Lower leg skin (tissue), 4 donors: ENCODE measurements around the gene ASB6. TPM values are rescaled to one million over a fixed set of nuclear protein-coding genes. Genes with fewer than 3 reads are reported as not detected.

Experiments used
- DNase-seq, 2 donors: peaks; one replicate each; pipeline ENCODE4 v3.0.0-alpha.2; 2019; ENCODE audit warnings: low spot score in 2 of 2
- H3K4me3 ChIP-seq: fragments of 200-600 bp; sonication (generic); 2 replicates; pipeline ENCODE4 v1.5.1; 2017; ENCODE audit warnings: mild to moderate bottlenecking, low read depth; ENCODE audit not compliant: poor library complexity, severe bottlenecking
- POLR2A ChIP-seq, 2 donors: fragments of 450-650 bp; IDR thresholded peaks; one replicate each; pipeline ENCODE4 v1.6.1; 2016 to 2017; ENCODE audit warnings: antibody characterized with exemption in 2 of 2, mild to moderate bottlenecking in 1 of 2, moderate library complexity in 1 of 2
- whole genome bisulfite sequencing, 2 donors: methylation state at CpG; one replicate each; pipeline ENCODE4 v1.1.5; 2018; 5-methylcytosine and 5-hydroxymethylcytosine counted together
- intact Hi-C: fragments of 100-400 bp; cut with DNase I; formaldehyde crosslinking; loops from one replicate; pipeline ENCODE4 v1.15.0; 2023; ENCODE audit warnings: low total_unique reads
- total RNA-seq, 4 donors: library from RNA; depleted of rRNA; stranded (reverse); fragments of >200 nt; gene quantifications; one replicate each; pipeline ENCODE4 v1.1.0, GENCODE V29; 2016
- TF ChIP-seq, protein P1 (sequence below), 3 donors: fragments of 450-650 bp; IDR thresholded peaks; one replicate each; pipeline ENCODE4 v1.5.1; 2016; ENCODE audit warnings: antibody characterized with exemption in 3 of 3, mild to moderate bottlenecking in 3 of 3, moderate library complexity in 2 of 3

ASB6 gene
- total RNA-seq, 4 donors from 2014 or later, result 33.0 to 46.9 (median 40.1) TPM

DNA sequence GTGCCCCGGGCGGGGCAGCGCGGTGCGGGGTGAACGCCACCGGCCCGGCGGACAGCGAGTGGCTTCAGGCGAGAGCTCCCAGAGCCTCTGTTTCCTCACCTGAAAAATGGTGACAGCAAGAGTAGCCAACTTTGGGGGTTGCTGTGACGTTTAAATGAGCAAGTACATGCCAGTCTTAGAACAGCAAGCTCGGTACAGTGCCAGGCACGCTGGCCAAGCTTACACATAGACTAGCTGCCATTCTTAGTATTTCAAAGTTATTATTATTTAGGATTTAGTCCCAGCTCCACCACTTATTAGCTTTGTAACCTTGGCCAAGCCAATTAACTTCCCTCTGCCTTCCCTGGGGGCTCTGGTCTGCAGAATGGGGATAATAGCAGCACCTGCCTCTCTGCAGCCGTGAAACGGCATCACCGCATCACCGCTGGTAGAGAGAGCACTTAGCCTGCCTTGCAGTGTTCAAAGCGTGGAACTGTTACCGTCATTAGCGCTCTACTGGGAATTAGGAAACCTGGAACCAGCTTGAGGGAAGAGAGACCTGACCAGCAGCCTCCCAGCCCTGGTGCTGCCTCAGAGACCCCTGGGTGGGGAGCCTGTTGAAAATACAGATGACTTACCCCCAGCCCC, 21.2 kb downstream of the ASB6 start, which contains the start of gene C9orf50:
TSS of gene C9orf50 (minus strand) at position 433 of the 627 bp plus-strand sequence. CDS start 527 bp downstream, outside the sequence.
- intact Hi-C loops, result no loop called here
- peak within 1 kb of the TSS; percentile 16 for H3K4me3 ChIP-seq
- 20 to 26% methylated on average over 21 of the region's 21 CpGs for WGBS, 2 donors
- TF ChIP-seq, protein P1, sequence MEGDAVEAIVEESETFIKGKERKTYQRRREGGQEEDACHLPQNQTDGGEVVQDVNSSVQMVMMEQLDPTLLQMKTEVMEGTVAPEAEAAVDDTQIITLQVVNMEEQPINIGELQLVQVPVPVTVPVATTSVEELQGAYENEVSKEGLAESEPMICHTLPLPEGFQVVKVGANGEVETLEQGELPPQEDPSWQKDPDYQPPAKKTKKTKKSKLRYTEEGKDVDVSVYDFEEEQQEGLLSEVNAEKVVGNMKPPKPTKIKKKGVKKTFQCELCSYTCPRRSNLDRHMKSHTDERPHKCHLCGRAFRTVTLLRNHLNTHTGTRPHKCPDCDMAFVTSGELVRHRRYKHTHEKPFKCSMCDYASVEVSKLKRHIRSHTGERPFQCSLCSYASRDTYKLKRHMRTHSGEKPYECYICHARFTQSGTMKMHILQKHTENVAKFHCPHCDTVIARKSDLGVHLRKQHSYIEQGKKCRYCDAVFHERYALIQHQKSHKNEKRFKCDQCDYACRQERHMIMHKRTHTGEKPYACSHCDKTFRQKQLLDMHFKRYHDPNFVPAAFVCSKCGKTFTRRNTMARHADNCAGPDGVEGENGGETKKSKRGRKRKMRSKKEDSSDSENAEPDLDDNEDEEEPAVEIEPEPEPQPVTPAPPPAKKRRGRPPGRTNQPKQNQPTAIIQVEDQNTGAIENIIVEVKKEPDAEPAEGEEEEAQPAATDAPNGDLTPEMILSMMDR (IDR thresholded peaks at IDR 0.05), result no peak
- TF ChIP-seq POLR2A (IDR thresholded peaks at IDR 0.05), result no peak
- no peak for DNase-seq

DNA sequence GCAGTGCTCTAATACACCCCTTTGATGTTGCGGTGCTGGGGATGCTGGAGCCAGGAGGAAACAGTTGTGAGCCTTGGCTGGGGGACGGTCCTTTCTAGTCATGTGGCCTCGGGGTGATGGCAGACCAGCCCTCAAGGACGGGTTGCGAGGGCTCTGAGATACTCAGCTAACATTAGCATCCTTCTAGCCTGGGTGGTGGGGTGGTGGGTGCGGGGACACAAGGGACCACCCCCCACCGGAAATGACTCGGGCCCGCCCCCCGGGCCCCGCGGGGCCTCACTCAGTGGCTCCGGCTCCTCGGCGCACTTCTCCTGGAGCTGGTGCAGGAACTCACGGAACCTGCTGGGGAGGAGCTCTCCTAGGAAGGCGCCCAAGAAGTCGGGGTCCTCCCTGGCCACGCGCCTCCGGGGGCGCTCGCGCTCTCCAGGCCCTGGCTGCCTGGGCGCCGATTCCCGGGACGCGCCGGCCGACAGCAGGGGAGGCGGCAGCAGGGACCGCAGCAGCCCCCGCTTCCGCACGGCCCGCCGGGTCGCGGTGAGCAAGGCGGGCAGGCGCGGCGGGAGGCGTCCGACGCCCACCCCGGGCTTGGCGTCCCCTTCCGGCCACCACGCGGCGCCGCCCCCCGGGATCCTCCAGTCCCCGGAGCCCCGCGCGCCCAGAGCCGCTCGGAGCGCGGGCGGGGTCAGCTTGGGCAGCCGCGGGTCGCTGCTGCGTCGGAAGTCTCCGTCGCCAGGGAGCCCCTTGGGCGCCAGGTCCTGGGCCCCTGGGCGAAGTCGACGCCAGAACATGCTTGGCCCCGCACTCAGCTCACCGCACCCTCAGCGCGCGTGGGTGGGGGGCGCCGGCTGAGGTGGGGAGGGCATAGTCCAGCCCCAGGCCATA, 21.9 kb downstream of the ASB6 start:
- WGBS, 2 donors, result 4 to 17% methylated on average over 1 to 29 of the region's 82 CpGs

DNA sequence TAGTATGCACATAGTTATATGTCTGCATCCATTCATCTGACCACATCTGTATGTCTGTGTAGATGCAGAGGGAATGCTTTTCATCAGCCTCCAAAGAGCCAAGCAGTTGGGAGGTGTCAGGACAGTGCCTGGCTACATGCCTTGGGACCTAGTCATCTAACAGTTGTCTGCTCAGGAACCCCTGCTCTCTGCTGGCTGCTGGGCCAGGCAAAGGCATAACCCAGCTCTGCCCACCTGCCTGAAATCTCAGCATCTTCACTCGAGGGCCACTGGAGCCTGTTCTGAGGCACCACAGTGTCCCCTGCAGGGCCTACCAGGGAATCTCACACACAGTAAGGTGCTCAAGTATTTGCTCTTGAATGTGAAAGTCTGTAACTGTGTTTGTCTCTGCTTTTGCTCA, 24.8 kb downstream of the ASB6 start:
- intact Hi-C loops, result no loop called here
- DNase-seq, result no peak
- no peak overlapping the region for H3K4me3 ChIP-seq
- 8 to 10% methylated on average over 1 of the region's 1 CpG for WGBS, 2 donors
- TF ChIP-seq, protein P1 (IDR thresholded peaks at IDR 0.05), result no peak
- TF ChIP-seq POLR2A (IDR thresholded peaks at IDR 0.05), result no peak

More for the DNA sequence above, 21.9 kb downstream of the ASB6 start:
- DNase-seq, result no peak
- H3K4me3 ChIP-seq, result peak overlapping the region; percentile 16
- no peak for TF ChIP-seq POLR2A (IDR thresholded peaks at IDR 0.05)
- TF ChIP-seq, protein P1 (IDR thresholded peaks at IDR 0.05), result no peak
- intact Hi-C loops, result no loop called here

DNA sequence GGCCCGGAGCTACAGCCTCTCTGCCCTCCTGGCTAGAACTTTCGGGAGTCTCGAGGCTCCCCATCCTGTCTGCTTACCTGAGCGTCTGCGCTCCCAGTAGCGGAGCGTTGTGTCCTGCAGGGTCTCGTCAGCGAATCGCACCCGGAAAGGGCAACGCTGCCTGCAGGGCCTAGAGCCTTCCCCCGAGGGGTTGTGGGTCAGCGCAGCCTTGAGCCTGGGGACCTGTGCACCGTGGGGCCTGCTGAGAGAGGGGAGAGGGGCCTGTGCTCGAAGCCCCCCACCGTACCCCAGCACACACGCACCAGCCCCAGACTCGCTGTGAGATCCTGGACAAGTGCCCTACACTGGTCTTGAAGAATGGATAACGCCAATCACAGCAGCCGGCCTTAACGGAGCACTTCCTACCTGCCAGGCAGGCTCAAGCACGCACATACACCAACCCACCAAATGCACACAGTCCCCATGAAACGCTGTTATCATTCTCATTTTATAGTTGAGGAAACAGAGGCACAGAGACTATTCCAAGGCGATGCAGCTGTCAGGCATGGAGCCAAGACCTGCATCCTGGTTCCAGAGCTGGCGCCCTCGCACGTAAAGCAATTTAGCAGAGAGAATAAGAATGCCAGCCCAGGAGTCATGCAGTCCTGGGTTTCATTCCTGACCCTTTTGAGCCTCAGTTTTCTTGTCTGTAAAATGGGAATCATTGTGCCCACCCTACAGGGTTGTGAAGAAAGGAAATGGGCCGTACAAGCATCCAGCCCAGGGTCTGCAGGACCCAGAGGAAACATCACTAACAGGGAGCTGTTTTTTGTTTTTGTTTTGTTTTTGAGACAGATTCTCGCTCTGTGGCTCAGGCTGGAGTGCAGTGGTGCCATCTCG, 26.3 kb downstream of the ASB6 start:
- WGBS, 2 donors, result 72 to 81% methylated on average over 26 to 30 of the region's 31 CpGs
- intact Hi-C loops, result no loop called here
- TF ChIP-seq, protein P1 (IDR thresholded peaks at IDR 0.05), result no peak
- TF ChIP-seq POLR2A (IDR thresholded peaks at IDR 0.05), result no peak
- H3K4me3 ChIP-seq, result no peak overlapping the region
- DNase-seq, result no peak

DNA sequence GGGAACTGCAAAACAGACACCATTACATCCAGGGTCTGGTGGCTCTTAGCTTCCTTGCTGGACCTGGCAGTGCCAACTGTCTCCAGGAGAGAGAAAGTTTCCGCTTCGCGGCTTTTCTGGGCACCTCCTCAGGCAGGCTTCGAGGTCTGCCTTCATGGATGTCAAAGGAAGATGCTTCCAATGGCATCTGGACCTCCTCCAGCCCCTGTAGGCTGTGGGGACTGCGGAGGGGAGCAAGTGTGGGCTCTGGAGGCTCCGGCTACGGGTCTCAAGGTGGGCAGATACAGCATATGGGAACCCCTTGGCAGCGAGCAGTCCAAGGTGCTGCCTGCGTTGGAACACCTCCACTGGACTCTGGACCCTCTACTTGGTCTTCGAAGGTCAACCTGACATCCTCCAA, 27.0 kb downstream of the ASB6 start:
- no peak for TF ChIP-seq POLR2A (IDR thresholded peaks at IDR 0.05)
- TF ChIP-seq, protein P1 (IDR thresholded peaks at IDR 0.05), result no peak
- 77 to 81% methylated on average over 9 to 10 of the region's 10 CpGs for WGBS, 2 donors
- DNase-seq, result no peak
- no peak overlapping the region for H3K4me3 ChIP-seq
- intact Hi-C loops, result loop anchor here (5.0 kb wide), 1 partner anchor 478 kb away; no protein-coding TSS in a partner anchor
